Measurements from ENCODE around the gene GRIPAP1.

Gene GRIPAP1

GRCh38 chrX:48961585-48962091 lies 40.4 kb downstream of the GRIPAP1 start:
- DNase-seq (ENCODE audit: low read depth in 2 of 2), result no peak

GRCh38 chrX:48960291-48960690 lies 41.8 kb downstream of the GRIPAP1 start:
- no peak for DNase-seq (ENCODE audit: low read depth in 2 of 2)

- no peak for DNase-seq (ENCODE audit: low read depth in 2 of 2)
Observed at GRCh38 chrX:48958635-48959094, 43.4 kb downstream of the GRIPAP1 start.

- peak; percentile 82 to 87 for DNase-seq (ENCODE audit: low read depth in 2 of 2)
Observed at GRCh38 chrX:48957827-48958634, 44.0 kb downstream of the GRIPAP1 start.

GRCh38 chrX:48957477-48957826 lies 44.6 kb downstream of the GRIPAP1 start, which contains the start of gene OTUD5:
TSS of gene OTUD5 (minus strand) at chrX:48957607. CDS start at chrX:48957570, 37 bp downstream.
- DNase-seq (ENCODE audit: low read depth in 2 of 2), result peak; percentile 55 to 60

- peak; percentile 36 to 50 for DNase-seq (ENCODE audit: low read depth in 2 of 2)
Observed at GRCh38 chrX:48956728-48957414, 45.2 kb downstream of the GRIPAP1 start.

GRCh38 chrX:48948589-48948988 lies 53.5 kb downstream of the GRIPAP1 start:
- DNase-seq (ENCODE audit: low read depth in 2 of 2), result no peak

GRCh38 chrX:48945517-48946348 lies 56.3 kb downstream of the GRIPAP1 start:
- no peak for DNase-seq (ENCODE audit: low read depth in 2 of 2)

GRCh38 chrX:48942895-48943294 lies 59.2 kb downstream of the GRIPAP1 start:
- no peak for DNase-seq (ENCODE audit: low read depth in 2 of 2)

GRCh38 chrX:48940404-48940955 lies 61.6 kb downstream of the GRIPAP1 start:
- DNase-seq (ENCODE audit: low read depth in 2 of 2), result no peak

GRCh38 chrX:48939524-48940228 lies 62.4 kb downstream of the GRIPAP1 start:
- DNase-seq (ENCODE audit: low read depth in 2 of 2), result no peak

- DNase-seq (ENCODE audit: low read depth in 2 of 2), result peak in 1 of 2 donors; percentile 17
Observed at GRCh38 chrX:48938721-48939425, 63.2 kb downstream of the GRIPAP1 start.

GRCh38 chrX:48937054-48937907 lies 64.8 kb downstream of the GRIPAP1 start:
- peak; percentile 79 to 85 for DNase-seq (ENCODE audit: low read depth in 2 of 2)

GRCh38 chrX:48936429-48937053 lies 65.5 kb downstream of the GRIPAP1 start:
- DNase-seq (ENCODE audit: low read depth in 2 of 2), result no peak

GRCh38 chrX:48935301-48935670 lies 66.8 kb downstream of the GRIPAP1 start:
- no peak for DNase-seq (ENCODE audit: low read depth in 2 of 2)

GRCh38 chrX:48934581-48935300 lies 67.3 kb downstream of the GRIPAP1 start:
- DNase-seq (ENCODE audit: low read depth in 2 of 2), result no peak

GRCh38 chrX:48933757-48934156 lies 68.3 kb downstream of the GRIPAP1 start:
- no peak for DNase-seq (ENCODE audit: low read depth in 2 of 2)

GRCh38 chrX:48927736-48928382 lies 74.2 kb downstream of the GRIPAP1 start:
- DNase-seq (ENCODE audit: low read depth in 2 of 2), result no peak

All from stimulated activated CD8-positive, alpha-beta memory T cell treated with anti-CD3 and anti-CD28 coated beads, Interleukin-15, amount 100 ng/mL, for 4 hours (primary cell).